ENCODE measurements around the gene ZNF618. TPM values are rescaled to one million over a fixed set of nuclear protein-coding genes. Genes with fewer than 3 reads are reported as not detected.

ZNF618 gene
- total RNA-seq, 1 experiment from 2014 or later = 22.0 TPM

GRCh38 chr9:114061830-114062474 is 185.8 kb downstream of the ZNF618 start:
- DNase-seq (ENCODE audit: low spot score) (no peak), ATAC-seq (no peak)
- TF ChIP-seq RORB (CRISPR knock-in tag; IDR thresholded peaks at IDR 0.05) (no peak), SP1 (CRISPR knock-in tag; conservative IDR thresholded peaks at IDR 0.05) (no peak)
- Mint-ChIP-seq H3K4me1 (no peaks in the 10 kb centered on the region), H3K9me3 (no peaks in the 10 kb centered on the region), H3K4me3 (no peak overlapping the region), H3K27ac (no peak overlapping the region), H3K36me3 (no peaks in the 10 kb centered on the region), H3K27me3 (ENCODE audit: low read depth) (no peaks in the 10 kb centered on the region; the same call in 1 of the 2 replicates)
- POLR2A ChIA-PET = no interaction called here
- CTCF ChIA-PET = no interaction called here

- H3K27me3 Mint-ChIP-seq (ENCODE audit: low read depth) = no peaks in the 10 kb centered on the region; the same call in 1 of the 2 replicates
- H3K36me3 Mint-ChIP-seq = no peaks in the 10 kb centered on the region
- TF ChIP-seq E2F1 (CRISPR knock-in tag; IDR thresholded peaks at IDR 0.05) (no peak), EMX1 (CRISPR knock-in tag; IDR thresholded peaks at IDR 0.05) (no peak), SP1 (CRISPR knock-in tag; conservative IDR thresholded peaks at IDR 0.05) (no peak), ZNF416 (CRISPR knock-in tag; IDR thresholded peaks at IDR 0.05) (no peak), GRHL2 (CRISPR knock-in tag; IDR thresholded peaks at IDR 0.05; ENCODE audit: insufficient replicate concordance, severe bottlenecking) (no peak), ZNF121 (CRISPR knock-in tag; IDR thresholded peaks at IDR 0.05) (no peak), NR1H2 (CRISPR knock-in tag; IDR thresholded peaks at IDR 0.05) (no peak), KAT7 (CRISPR knock-in tag; IDR thresholded peaks at IDR 0.05; ENCODE audit: borderline replicate concordance) (no peak)
- H3K27ac Mint-ChIP-seq = no peak overlapping the region
- no peak overlapping the region for H3K4me3 Mint-ChIP-seq
- no peaks in the 10 kb centered on the region for H3K9me3 Mint-ChIP-seq
- ChIA-PET CTCF (no interaction called here), POLR2A (no interaction called here)
- ATAC-seq (no peak), DNase-seq (ENCODE audit: low spot score) (no peak)
- H3K4me1 Mint-ChIP-seq = no peaks in the 10 kb centered on the region
Observed at GRCh38 chr9:114065304-114065703, 189.2 kb downstream of the ZNF618 start.

- ChIA-PET CTCF (interaction anchor here (0.8 kb wide), 1 partner anchor 39 kb away, joined by 3 read pairs; no protein-coding TSS in a partner anchor), POLR2A (no interaction called here)
- H3K27me3 Mint-ChIP-seq (ENCODE audit: low read depth) = 0 out of 2 replicates have a peak, but pooled peaks cover 4% of the 10 kb centered on the region
- DNase-seq (ENCODE audit: low spot score) (no peak), ATAC-seq (no peak)
- H3K36me3 Mint-ChIP-seq = no peaks in the 10 kb centered on the region
- H3K27ac Mint-ChIP-seq = no peak overlapping the region
- no peak for TF ChIP-seq CTCF (IDR thresholded peaks at IDR 0.05)
- TF ChIP-seq NR2C2 (CRISPR knock-in tag; IDR thresholded peaks at IDR 0.05) = no peak
- no peak for TF ChIP-seq ZNF512 (CRISPR knock-in tag; IDR thresholded peaks at IDR 0.05; ENCODE audit: borderline replicate concordance)
- no peak for TF ChIP-seq ATF1 (CRISPR knock-in tag; IDR thresholded peaks at IDR 0.05)
- no peak for TF ChIP-seq GRHL2 (CRISPR knock-in tag; IDR thresholded peaks at IDR 0.05; ENCODE audit: insufficient replicate concordance, severe bottlenecking)
- no peak for TF ChIP-seq CREB1 (CRISPR knock-in tag; IDR thresholded peaks at IDR 0.05)
- no peak for TF ChIP-seq PREB (CRISPR knock-in tag; IDR thresholded peaks at IDR 0.05; ENCODE audit: borderline replicate concordance)
- TF ChIP-seq ATF3 (CRISPR knock-in tag; conservative IDR thresholded peaks at IDR 0.05) = no peak
- no peak for TF ChIP-seq NR1H2 (CRISPR knock-in tag; IDR thresholded peaks at IDR 0.05)
- no peak for TF ChIP-seq PRRX2 (CRISPR knock-in tag; IDR thresholded peaks at IDR 0.05)
- no peak for TF ChIP-seq GABPB1 (CRISPR knock-in tag; IDR thresholded peaks at IDR 0.05)
- no peak for TF ChIP-seq ATF2 (CRISPR knock-in tag; IDR thresholded peaks at IDR 0.05; ENCODE audit: borderline replicate concordance, low read depth)
- TF ChIP-seq NFE2L1 (CRISPR knock-in tag; IDR thresholded peaks at IDR 0.05) = no peak
- H3K4me3 Mint-ChIP-seq = no peak overlapping the region
- no peaks in the 10 kb centered on the region for H3K9me3 Mint-ChIP-seq
- no peaks in the 10 kb centered on the region for H3K4me1 Mint-ChIP-seq
Observed at GRCh38 chr9:114069476-114070187, 193.5 kb downstream of the ZNF618 start.
